Measurements from ENCODE around the gene LAX1. TPM values are rescaled to one million over a fixed set of nuclear protein-coding genes. Genes with fewer than 3 reads are reported as not detected.
"Not testable (repeated sequence)": the region's sequence is repeated elsewhere in the genome, so short reads cannot be mapped to it uniquely, and the experiment has no call there.

LAX1 gene
- total RNA-seq, 1 donor from 2014 or later: 0.22 TPM

DNA sequence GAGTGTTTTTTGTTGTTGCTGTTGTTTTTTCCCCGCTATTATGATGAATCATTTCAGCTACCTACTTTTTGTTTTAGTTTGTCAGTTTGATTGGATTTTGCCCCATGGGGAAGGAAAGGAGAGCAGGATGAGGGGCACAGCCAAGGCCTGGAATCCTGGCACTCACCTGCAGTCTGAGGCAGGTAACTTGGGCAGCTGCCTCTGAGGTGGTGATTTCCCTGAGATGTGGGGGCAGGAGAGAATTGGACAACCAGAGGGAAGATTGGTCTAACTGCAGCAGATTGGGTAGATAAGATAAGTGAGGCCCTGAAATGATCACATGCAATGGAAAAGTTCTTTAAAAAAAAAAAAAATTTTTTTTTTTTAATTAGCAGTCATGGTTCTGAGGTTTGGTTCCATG, 1.5 kb upstream of the LAX1 start:
- DNase-seq (ENCODE audit: missing footprints): no peak
- ATAC-seq: no peak
- intact Hi-C loops (cut with DNase I): no loop called here

DNA sequence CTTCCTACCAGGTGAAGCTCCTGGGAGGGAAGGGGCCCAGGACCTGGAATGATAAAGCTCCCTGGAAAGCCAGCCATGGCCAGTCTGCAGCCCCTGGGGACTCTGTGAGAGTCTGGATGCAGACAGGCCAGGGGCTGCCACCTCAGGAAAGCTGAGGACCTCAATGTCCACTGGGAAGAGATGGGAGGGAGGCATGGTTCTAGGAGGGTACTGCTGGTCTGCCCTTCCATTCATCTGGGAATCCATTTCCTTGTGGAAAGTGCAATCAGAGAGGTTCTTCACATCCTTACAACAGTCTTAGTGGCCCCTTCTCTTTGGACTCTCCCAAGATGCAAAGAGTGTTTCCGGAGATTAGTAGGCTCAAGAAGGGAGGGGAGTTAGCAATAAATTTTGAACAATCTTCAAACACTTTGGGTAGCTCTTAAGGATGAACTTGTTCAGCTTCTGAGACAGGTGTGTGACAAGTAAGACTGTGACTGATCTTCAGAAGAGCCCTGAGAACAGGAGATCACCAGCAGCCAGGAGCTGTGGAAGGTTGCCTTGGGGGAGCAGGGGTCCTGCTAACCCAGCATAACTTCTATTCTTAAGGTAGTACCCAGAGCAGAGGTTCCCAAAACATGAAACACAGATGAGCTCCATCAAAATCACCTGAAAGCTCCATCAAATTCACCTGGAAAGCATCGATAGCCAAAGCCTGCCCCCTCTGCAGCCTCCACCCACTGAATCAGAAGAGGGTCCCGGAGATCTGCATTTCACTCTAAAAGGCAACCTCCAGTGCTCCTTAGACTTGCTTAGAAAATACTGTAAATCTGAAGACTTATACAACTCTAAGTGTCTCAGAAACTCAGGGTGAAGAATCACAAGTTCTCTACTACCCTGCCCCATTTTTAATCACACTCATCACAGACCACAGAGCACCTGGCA, 616 bp upstream of the LAX1 start:
- DNase-seq (ENCODE audit: missing footprints): no peak
- intact Hi-C loops (cut with DNase I): no loop called here
- ATAC-seq: no peak

DNA sequence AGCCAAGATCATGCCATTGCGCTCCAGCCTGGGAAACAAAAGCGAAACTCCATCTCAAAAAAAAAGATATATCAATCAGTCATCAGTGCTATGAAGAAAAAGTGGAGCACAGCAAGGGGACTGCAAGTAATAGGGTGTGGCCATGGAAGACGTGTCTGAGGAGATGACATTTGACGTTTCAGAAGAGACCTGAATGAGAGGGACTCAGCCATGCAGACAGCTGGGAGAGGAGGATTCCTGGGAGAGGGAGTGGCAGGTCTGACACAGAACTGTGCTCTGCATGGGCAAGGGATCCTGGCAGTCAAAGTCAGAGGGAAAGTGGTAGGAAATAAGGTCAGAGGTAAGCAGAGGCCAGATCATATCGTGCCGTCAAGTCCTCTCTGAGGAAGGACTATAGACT, 3.3 kb downstream of the LAX1 start:
- ATAC-seq (no peak), DNase-seq (ENCODE audit: missing footprints) (no peak)
- intact Hi-C loops (cut with DNase I): no loop called here

DNA sequence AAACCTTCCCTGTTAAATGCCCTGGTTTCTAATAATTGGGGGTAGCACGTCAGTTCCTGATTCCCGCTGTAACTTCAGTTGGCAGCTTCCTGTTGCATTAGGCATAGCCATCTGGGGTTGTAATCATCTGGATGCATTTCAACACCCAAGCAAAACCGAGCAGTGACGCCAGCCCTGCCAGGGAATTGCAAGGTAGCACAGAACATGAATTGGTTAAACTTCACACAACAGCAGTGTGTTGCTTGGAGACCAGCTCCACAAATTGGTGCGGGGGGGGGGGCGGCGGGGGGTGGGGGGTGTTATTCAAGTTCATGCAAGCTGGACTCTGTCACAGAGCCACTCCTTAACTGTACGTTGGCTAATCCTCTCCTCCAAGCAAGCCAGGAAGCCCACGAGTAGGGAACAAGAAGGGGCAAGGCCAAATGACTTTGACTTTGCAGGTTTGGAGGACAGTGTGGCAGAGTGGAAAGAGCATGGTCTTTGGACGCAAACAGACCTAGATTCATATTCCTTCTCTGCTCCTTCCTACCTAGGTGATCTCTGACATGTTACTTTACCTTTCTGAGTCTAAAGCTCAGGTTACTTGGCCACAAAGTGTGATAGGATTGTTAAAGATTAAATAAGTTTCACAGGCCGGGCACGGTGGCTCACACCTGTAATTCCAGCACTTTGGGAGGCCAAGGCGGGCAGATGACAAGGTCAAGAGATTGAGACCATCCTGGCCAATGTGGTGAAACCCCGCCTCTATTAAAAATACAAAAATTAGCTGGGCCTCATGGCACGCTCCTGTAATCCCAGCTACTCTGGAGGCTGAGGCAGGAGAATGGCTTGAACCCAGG, 4.7 kb downstream of the LAX1 start:
- DNase-seq (ENCODE audit: missing footprints) (peak; percentile 82), ATAC-seq (peak; percentile 88)
- intact Hi-C loops (cut with DNase I): no loop called here

DNA sequence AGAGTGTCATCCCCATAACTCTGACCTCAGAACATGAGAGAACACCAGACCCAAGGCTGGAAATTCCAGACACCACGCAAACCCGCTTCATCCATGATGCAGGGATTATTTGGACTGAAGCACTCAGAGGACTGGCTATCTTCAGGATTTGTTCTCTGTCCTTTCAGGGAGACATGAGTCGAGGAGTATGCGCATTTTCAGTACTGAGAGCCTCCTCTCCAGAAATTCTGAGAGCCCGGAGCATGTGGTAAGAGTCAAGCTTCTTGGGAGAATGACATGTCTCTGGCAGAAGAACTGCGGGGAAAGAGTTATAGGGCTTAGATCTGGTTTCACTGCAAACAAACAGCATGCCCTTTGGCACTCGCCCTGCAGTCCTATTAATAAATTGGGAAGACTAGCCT, 6.9 kb downstream of the LAX1 start:
- intact Hi-C loops (cut with DNase I): no loop called here
- ATAC-seq: peak; percentile 5
- no peak for DNase-seq (ENCODE audit: missing footprints)

DNA sequence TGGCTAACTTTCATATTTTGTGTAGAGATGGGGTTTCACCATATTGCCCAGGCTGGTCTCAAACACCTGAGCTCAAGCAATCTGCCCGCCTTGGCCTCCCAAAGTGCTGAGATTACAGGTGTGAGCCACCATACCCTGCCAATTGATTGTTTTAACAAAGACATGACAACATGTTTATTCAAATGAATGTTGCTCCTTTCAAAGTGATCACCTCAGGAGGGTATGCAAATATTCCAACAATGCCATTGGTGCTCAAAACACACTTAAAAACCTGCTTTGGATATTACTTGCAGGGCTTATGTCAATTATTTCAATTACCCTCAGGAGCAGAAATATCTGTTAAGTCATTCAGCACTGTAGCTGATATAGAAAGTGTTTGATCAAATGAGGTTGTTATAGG, 7.9 kb downstream of the LAX1 start:
- no peak for ATAC-seq
- DNase-seq (ENCODE audit: missing footprints): no peak
- intact Hi-C loops (cut with DNase I): no loop called here

DNA sequence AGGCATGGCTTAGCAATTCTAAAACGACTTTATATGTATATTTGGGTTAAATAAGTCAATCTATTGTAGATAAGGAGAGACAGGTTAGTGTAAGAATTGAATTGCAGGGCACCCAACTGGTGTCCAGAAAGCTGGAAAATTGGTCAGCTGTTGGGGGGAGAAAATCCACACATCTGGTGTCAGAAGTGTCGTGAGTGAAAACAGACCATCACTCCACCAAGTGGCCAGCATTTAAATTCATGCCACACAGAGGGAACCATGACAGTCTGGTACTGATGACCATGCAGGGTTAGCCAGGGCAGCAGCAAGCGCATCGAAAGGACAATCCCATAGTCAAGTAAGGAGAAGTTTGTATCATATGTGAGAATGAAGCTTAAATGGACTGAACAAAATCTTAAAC, 11.7 kb downstream of the LAX1 start:
- peak; percentile 56 for ATAC-seq
- intact Hi-C loops (cut with DNase I): no loop called here
- no peak for DNase-seq (ENCODE audit: missing footprints)

DNA sequence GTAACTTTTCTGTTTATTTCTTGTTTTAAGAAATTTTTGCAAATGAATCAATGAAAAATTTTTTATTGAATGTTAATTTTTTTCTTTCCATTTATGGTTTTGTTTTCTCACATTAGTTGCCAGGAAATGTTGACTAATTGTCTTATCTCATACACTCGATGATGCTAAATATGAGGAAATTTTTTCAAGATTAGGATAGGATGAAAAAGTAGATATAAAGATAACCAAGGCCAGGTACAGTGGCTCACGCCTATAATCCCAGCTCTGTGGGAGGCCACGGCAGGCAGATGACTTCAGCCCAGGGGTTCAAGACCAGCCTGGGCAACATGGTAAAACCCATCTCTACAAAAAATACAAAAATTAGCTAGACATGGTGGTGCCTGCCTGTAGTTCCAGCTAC, 12.6 kb downstream of the LAX1 start:
- intact Hi-C loops (cut with DNase I): no loop called here
- ATAC-seq (no peak), DNase-seq (ENCODE audit: missing footprints) (no peak)

DNA sequence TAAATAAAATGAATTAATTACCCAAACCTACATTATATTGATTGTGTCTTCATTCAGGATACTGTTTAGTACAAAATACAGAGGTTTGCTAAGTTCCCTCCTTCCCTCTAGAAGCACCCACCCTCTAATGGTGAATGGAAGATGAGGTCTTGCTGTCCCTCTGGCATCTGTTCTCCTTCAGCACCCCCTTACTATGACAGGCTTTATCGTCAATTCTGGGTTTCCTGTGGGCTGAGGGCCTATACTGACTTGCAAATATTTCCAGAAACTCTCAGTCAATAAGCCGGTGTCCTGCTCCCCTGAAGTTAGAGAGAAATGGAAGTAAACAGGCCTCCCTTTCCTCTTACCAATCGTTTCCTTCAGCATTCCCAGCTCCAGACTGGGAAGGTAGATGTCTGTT, 13.2 kb downstream of the LAX1 start:
- ATAC-seq: no peak
- intact Hi-C loops (cut with DNase I): no loop called here
- no peak for DNase-seq (ENCODE audit: missing footprints)

DNA sequence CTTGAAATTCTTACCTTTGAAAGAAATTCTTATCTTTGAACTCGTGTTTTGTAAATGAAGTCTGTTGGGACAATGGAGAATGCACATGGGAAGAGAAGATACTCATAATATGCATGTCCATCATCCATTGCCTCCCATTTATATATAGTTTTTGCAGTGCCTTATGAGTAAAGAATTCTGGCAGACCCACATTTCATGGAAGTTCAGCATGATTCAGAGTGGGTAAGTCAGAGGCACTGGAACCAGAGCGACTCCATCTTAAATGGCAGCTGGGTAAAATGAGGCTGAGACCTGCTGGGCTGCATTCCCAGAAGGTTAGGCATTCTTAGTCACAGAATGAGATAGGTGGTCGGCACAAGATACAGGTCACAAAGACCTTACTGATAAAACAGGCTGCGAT, 13.8 kb downstream of the LAX1 start:
- no peak for ATAC-seq
- intact Hi-C loops (cut with DNase I): no loop called here
- no peak for DNase-seq (ENCODE audit: missing footprints)

DNA sequence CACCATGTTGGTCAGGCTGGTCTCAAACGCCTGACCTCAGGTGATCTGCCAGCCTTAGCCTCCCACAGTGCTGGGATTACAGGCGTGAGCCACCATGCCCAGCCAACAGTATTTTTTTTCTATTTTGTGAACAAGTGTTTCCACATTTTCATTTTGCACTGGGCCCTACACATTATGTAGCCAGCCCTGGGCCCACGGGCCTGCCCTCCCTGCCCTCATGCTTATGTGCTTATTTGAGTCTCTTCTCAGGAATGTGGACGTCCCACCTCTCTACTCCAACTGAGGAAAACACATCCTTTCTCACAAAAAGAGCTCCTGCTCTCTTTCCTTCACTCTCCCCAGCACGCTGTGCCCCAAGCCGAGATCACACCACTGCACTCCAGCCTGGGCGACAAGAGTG, 17.0 kb downstream of the LAX1 start:
- no peak for DNase-seq (ENCODE audit: missing footprints)
- intact Hi-C loops (cut with DNase I): no loop called here
- no peak for ATAC-seq

DNA sequence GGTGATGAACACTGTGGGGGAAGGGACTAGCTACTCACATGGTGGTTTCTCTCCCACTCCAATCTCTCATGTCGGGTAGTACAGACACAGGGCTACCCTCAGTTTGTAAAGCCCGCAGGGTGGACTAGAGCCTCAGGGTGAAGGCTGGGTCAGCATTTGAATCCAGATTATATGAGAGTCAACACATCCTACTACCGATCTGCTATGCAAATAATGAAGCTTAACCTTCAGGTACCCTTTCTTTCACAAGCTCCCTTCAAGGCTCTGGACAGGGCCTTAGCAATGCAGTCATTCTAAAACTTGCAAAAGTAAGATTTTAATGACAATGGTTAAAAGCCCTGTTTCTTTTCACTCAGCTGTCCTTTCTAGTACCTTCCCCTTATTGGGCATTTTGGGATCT, 25.0 kb downstream of the LAX1 start:
- ATAC-seq (no peak), DNase-seq (ENCODE audit: missing footprints) (no peak)
- intact Hi-C loops (cut with DNase I): loop anchor here (10.0 kb wide), 1 partner anchor 165 kb away; the partner anchor contains the start of gene ATP2B4

DNA sequence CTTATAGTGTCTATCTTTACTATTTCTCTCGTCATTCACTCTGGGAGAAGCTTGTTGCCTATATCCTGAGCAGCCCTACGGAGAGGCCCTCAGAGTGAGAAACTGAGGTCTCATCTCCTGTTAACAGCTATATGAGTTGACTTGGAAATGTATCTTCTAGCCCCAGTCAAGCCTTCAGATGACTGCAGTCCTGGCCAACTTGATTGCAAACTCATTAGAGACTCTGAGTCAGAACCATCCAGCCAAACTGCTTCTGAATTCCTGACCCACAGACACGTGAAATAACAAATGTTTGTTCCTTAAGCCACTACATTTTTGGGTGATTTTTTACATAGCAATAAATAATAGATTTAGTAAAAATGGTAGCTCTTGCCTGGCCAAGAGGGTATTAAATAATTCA, 26.5 kb downstream of the LAX1 start:
- intact Hi-C loops (cut with DNase I): loop anchor here (10.0 kb wide), 1 partner anchor 167 kb away; the partner anchor contains the start of gene ATP2B4
- ATAC-seq (no peak), DNase-seq (ENCODE audit: missing footprints) (no peak)

DNA sequence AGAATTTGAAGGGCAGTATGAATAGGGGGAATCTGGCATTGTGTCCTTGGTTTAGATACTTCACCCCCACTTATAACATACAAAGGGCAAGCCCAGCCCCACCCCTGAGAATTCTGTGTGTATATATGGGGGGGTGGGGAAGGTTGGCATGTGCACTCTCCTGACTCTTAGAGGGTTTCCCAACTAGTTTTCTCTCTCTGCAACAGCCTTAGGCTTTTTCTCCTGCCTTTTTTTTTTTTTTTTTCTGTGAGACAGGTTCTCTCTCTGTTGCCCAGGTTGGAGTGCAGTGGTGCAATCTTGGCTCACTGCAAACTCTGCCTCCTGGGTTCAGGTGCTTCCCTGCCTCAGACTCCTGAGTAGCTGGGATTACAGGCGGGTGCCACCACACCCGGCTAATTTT, 27.5 kb downstream of the LAX1 start:
- ATAC-seq: no peak
- intact Hi-C loops (cut with DNase I): loop anchor here (10.0 kb wide), 1 partner anchor 168 kb away; the partner anchor contains the start of gene ATP2B4
- DNase-seq (ENCODE audit: missing footprints): no peak

DNA sequence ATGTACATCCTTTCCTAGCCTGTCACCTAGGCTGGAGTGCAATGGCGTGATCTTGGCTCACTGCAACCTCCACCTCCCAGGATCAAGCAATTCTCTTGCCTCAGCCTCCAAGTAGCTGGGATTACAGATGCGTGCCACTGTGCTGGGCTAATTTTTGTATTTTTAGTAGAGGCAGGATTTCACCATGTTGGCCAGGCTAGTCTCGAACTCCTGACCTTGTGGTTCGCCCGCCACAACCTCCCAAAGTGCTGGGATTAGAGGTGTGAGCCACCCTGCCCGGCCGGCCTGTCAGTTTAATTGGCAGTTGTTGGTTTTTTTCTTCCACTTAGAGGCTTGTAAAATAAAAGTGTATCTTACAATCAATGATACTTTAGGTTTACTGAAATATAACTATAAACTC, 28.6 kb downstream of the LAX1 start:
- DNase-seq (ENCODE audit: missing footprints); ATAC-seq: not testable (repeated sequence)
- intact Hi-C loops (cut with DNase I): loop anchor here (10.0 kb wide), 1 partner anchor 169 kb away; the partner anchor contains the start of gene ATP2B4

DNA sequence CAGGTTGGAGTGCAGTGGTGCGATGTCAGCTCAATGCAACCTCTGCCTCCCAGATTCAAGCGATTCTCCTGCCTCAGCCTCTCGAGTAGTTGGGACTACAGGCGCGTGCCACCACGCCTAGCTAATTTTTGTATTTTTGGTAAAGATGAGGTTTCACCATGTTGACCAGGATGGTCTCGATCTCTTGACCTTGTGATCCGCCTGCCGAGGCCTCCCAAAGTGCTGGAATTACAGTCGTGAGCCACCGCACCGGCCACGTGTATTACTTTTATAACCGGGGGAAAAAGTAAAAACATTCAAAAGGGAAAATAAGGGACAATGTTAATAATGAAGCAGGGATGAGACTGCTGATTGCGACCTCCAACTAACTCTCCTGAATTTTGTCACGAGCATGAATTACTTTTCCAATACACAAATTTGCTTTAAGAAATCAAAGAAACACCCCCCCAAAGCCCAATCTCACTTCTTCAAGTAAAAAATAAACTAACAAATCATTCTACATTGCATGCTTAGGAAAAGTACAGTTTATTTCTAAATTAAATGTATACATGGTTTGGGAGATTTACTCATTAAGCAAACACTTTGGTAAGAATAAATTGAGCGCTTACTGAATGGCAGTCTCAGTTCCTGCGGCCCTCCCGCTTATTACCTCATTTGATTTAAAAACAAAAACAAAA, 29.9 kb downstream of the LAX1 start:
- ATAC-seq (no peak), DNase-seq (ENCODE audit: missing footprints) (peak; percentile 72)
- intact Hi-C loops (cut with DNase I): loop anchor here (10.0 kb wide), 1 partner anchor 170 kb away; the partner anchor contains the start of gene ATP2B4

DNA sequence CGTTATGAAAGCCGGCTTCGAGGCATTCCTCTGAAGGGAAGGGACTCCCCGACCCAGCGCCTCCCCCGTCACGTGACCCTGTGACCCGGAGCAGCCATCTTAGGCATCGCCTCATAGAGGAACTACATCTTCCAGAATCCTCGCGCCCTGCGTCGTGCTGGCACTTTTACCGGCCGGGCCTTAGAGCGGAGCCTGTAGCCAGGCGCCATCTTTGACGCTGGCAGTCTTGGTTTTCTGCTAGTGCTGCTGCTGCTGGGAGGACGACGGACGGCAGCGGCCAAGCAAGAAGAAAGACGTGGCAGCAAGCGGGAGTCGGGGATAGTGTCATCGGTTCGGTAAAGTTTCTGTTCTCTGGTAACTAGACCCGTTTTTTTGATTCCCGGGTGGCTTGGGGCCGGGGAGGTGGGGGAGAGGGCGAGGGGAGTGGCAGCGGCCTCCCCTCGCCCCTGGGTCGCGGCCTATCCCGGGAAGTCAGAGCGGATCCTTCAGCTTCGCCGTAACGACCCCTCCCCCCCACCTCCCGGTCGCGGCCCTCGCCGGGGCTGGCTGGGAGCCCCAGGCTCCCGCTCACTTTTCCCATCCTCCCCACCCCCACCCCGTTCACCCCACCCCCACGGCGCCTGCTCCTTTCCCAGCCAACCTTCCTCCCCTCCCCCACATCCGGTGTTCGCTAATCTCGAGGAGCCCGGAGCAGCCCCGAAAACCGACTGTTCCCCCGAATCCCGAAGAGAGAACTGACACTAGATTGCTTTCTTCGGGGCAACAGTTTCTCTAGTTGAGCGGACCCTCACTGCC, 30.7 kb downstream of the LAX1 start, which contains the start of the genes ZBED6 and ZC3H11A:
Gene ZBED6 (plus strand): TSS at position 183 of the 795 bp plus-strand sequence. CDS start 1,900 bp downstream, outside the sequence.
Gene ZC3H11A (plus strand): TSS at position 183 of the 795 bp plus-strand sequence. CDS start 21,448 bp downstream, outside the sequence.
- intact Hi-C loops (cut with DNase I): loop anchor here (10.0 kb wide), 1 partner anchor 171 kb away; the partner anchor contains the start of gene ATP2B4
- peak; percentile 99 for DNase-seq (ENCODE audit: missing footprints)
- peak; percentile 98 for ATAC-seq

DNA sequence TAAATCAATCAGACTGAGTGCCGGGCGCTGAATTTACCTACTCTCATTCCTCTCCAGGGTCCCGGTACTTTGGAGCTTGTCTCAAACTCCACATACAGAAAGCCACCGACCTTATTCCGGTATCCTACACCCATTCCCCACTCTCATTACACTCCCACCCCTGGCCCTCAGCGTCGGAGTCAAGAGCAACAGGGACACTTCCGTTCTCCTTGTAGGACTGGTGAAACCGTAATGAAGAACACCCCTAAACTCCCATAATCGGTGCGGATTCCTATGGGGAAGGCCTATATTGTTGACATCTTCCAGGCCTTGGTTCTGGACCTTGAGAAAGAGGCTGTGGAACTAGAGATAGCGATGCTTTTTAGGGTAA, 31.2 kb downstream of the LAX1 start:
- ATAC-seq (no peak), DNase-seq (ENCODE audit: missing footprints) (no peak)
- intact Hi-C loops (cut with DNase I): loop anchor here (10.0 kb wide), 1 partner anchor 171 kb away; the partner anchor contains the start of gene ATP2B4
